PC-9 (cell line): ENCODE results near the gene GRIP1. TPM values are rescaled to one million over a fixed set of nuclear protein-coding genes. Genes with fewer than 3 reads are reported as not detected.

ENCODE experiments used
- BruUV-seq: library from RNA; stranded (reverse); fragments of 400-500 nt; replicated peaks from 2 replicates; lab custom pipeline; 2021; lab: Mats Ljungman, UMichigan
- CTCF ChIA-PET: fragments of 300-600 bp; sonication (Branson Sonifier 250); formaldehyde crosslinking; loops from one replicate; lab custom pipeline; 2022; ENCODE audit warnings: antibody characterized with exemption; lab: Charles Lee
- POLR2A ChIA-PET: fragments of 300-600 bp; sonication (Branson Sonifier 250); formaldehyde crosslinking; loops from one replicate; lab custom pipeline; 2022; ENCODE audit warnings: antibody characterized with exemption; ENCODE audit not compliant: unreplicated experiment; lab: Charles Lee
- DNase-seq, 2 experiments: peaks; one replicate each; pipeline versions ENCODE4 v3.0.0 to v3.0.0-alpha.2; 2015 to 2022; ENCODE audit warnings: mixed read lengths in 1 of 2
- H2AFZ ChIP-seq: fragments of 200-600 bp; sonication (generic); 2 replicates; pipeline ENCODE4 v1.8.1; 2017; ENCODE audit warnings: antibody characterized with exemption
- H3F3A ChIP-seq: fragments of 200-600 bp; sonication (generic); 2 replicates; pipeline ENCODE4 v1.8.1; 2017; ENCODE audit warnings: antibody characterized with exemption, mild to moderate bottlenecking, low read depth; ENCODE audit not compliant: insufficient read depth
- H3K27ac ChIP-seq: fragments of 200-600 bp; sonication (generic); 2 replicates; pipeline ENCODE4 v1.6.1; 2016; ENCODE audit warnings: mixed run types
- H3K27me3 ChIP-seq: fragments of 200-600 bp; sonication (generic); 2 replicates; pipeline ENCODE4 v1.6.1; 2016; ENCODE audit warnings: low read depth, mixed run types; ENCODE audit not compliant: insufficient read depth
- H3K36me3 ChIP-seq: fragments of 200-600 bp; sonication (generic); 2 replicates; pipeline ENCODE4 v1.6.1; 2016; ENCODE audit warnings: low read depth, mixed run types
- H3K4me1 ChIP-seq: fragments of 200-600 bp; sonication (generic); replicated peaks from 2 replicates; pipeline ENCODE4 v1.6.1; 2016; ENCODE audit warnings: mixed run types; ENCODE audit not compliant: insufficient read depth
- H3K4me2 ChIP-seq: fragments of 200-600 bp; sonication (generic); 2 replicates; pipeline ENCODE4 v1.6.1; 2017; ENCODE audit warnings: mixed run types
- H3K4me3 ChIP-seq: fragments of 200-600 bp; sonication (generic); 2 replicates; pipeline ENCODE4 v1.6.1; 2016; ENCODE audit warnings: mixed run types
- H3K79me2 ChIP-seq: fragments of 200-600 bp; sonication (generic); 2 replicates; pipeline ENCODE4 v1.6.1; 2017; ENCODE audit warnings: low read depth, mixed run types
- H3K9me2 ChIP-seq: fragments of 200-600 bp; sonication (generic); 2 replicates; pipeline ENCODE4 v1.8.1; 2017; ENCODE audit warnings: mild to moderate bottlenecking; ENCODE audit not compliant: insufficient read depth
- H3K9me3 ChIP-seq: fragments of 200-600 bp; sonication (generic); 2 replicates; pipeline ENCODE4 v1.8.1; 2016; ENCODE audit warnings: low read depth; ENCODE audit not compliant: insufficient read depth
- H4K20me1 ChIP-seq: fragments of 200-600 bp; sonication (generic); 2 replicates; pipeline ENCODE4 v1.8.1; 2017; ENCODE audit not compliant: insufficient read depth
- CTCF ChIP-seq: fragments of 200-600 bp; sonication (generic); conservative IDR thresholded peaks from 2 replicates; pipeline ENCODE4 v1.6.1; 2017; ENCODE audit warnings: mixed run types, antibody characterized with exemption, mild to moderate bottlenecking, moderate library complexity
- EZH2 ChIP-seq: fragments of 200-600 bp; sonication (generic); IDR thresholded peaks from 2 replicates; pipeline ENCODE4 v1.8.0; 2017; ENCODE audit warnings: antibody characterized with exemption, low read depth
- intact Hi-C: fragments of 100-400 bp; cut with micrococcal nuclease; formaldehyde crosslinking; loops from one replicate; pipeline ENCODE4 v1.10.0; 2022; ENCODE audit not compliant: unreplicated experiment
- total RNA-seq: library from RNA; stranded (reverse); gene quantifications from 2 replicates; pipeline ENCODE4 v1.2.3, GENCODE V29; 2021

Gene GRIP1
- total RNA-seq, 1 experiment from 2014 or later, result 16.0 TPM

- intact Hi-C loops, result no loop called here
- Histone ChIP-seq H3K9me3 (no peaks in the 10 kb centered on the region), H3K4me3 (no peak overlapping the region), H2AFZ (no peak overlapping the region), H3K4me1 (peaks cover 31% of the 10 kb centered on the region), H4K20me1 (no peaks in the 10 kb centered on the region), H3K79me2 (no peaks in the 10 kb centered on the region), H3K36me3 (no peaks in the 10 kb centered on the region), H3K4me2 (no peak overlapping the region), H3K27me3 (no peaks in the 10 kb centered on the region), H3K9me2 (no peaks in the 10 kb centered on the region), H3F3A (peaks cover 18% of the 10 kb centered on the region; the same call in 1 of the 2 replicates), H3K27ac (no peak overlapping the region)
- CTCF ChIA-PET, result no interaction called here
- POLR2A ChIA-PET, result no interaction called here
- no peak for DNase-seq
- BruUV-seq, result no TSS peak
- TF ChIP-seq CTCF (no peak), EZH2 (no peak)
These were observed 14.8 kb downstream of the GRIP1 start for GRCh38 chr12:66664076-66664475.

- intact Hi-C loops, result no loop called here
- peaks cover 31% of the 10 kb centered on the region for H3K4me1 ChIP-seq
- TF ChIP-seq CTCF (no peak), EZH2 (no peak)
- H3K4me2 ChIP-seq, result no peak overlapping the region
- H3F3A ChIP-seq, result peaks cover 18% of the 10 kb centered on the region; the same call in 1 of the 2 replicates
- H3K9me2 ChIP-seq, result no peaks in the 10 kb centered on the region
- H3K79me2 ChIP-seq, result no peaks in the 10 kb centered on the region
- no TSS peak for BruUV-seq
- ChIA-PET CTCF (no interaction called here), POLR2A (no interaction called here)
- no peaks in the 10 kb centered on the region for H3K27me3 ChIP-seq
- no peak for DNase-seq
- H4K20me1 ChIP-seq, result no peaks in the 10 kb centered on the region
- H3K36me3 ChIP-seq, result no peaks in the 10 kb centered on the region
- H2AFZ ChIP-seq, result no peak overlapping the region
- no peaks in the 10 kb centered on the region for H3K9me3 ChIP-seq
- no peak overlapping the region for H3K4me3 ChIP-seq
- no peak overlapping the region for H3K27ac ChIP-seq
These were observed 15.3 kb downstream of the GRIP1 start for GRCh38 chr12:66663611-66664010.

GRCh38 chr12:66662729-66663128 is 16.1 kb downstream of the GRIP1 start:
- DNase-seq, result peak in 1 of 2 experiments; percentile 58
- peak overlapping the region; percentile 18; the same call in 1 of the 2 replicates for H3K4me3 ChIP-seq
- TF ChIP-seq EZH2 (no peak), CTCF (no peak)
- H2AFZ ChIP-seq, result peak overlapping the region; percentile 53; the same call in 1 of the 2 replicates
- CTCF ChIA-PET, result no interaction called here
- BruUV-seq, result no TSS peak
- H3K4me2 ChIP-seq, result peak overlapping the region; percentile 73
- no peaks in the 10 kb centered on the region for H3K79me2 ChIP-seq
- H4K20me1 ChIP-seq, result no peaks in the 10 kb centered on the region
- POLR2A ChIA-PET, result interaction anchor here (0.6 kb wide), 1 partner anchor 1033 kb away, joined by 4 read pairs; no protein-coding TSS in a partner anchor
- peaks cover 31% of the 10 kb centered on the region for H3K4me1 ChIP-seq
- H3K27me3 ChIP-seq, result no peaks in the 10 kb centered on the region
- peak overlapping the region; percentile 55 for H3K27ac ChIP-seq
- no peaks in the 10 kb centered on the region for H3K36me3 ChIP-seq
- intact Hi-C loops, result no loop called here
- H3K9me3 ChIP-seq, result no peaks in the 10 kb centered on the region
- peaks cover 18% of the 10 kb centered on the region; the same call in 1 of the 2 replicates for H3F3A ChIP-seq
- H3K9me2 ChIP-seq, result no peaks in the 10 kb centered on the region
